ELR (cell line): Measurements from ENCODE around the gene TMEM220.
A peak's percentile ranks its signal among the peaks of the same experiment; 100 is the strongest.
"Not testable (repeated sequence)": the region's sequence is repeated elsewhere in the genome, so short reads cannot be mapped to it uniquely, and the experiment has no call there.

Experiments used
- DNase-seq: peaks from one replicate; pipeline ENCODE4 v3.0.0-alpha.2; 2015; ENCODE audit warnings: low read depth

Gene TMEM220

GRCh38 chr17:10754861-10755591 lies 25.2 kb upstream of the TMEM220 start:
- DNase-seq, result peak; percentile 5

- DNase-seq, result peak; percentile 45
Observed at GRCh38 chr17:10754109-10754508, 24.3 kb upstream of the TMEM220 start.

- DNase-seq, result no peak
Observed at GRCh38 chr17:10752696-10753095, 22.9 kb upstream of the TMEM220 start.

GRCh38 chr17:10751563-10751962 lies 21.7 kb upstream of the TMEM220 start:
- DNase-seq, result no peak

- DNase-seq, result no peak
Observed at GRCh38 chr17:10750210-10750609, 20.4 kb upstream of the TMEM220 start.

GRCh38 chr17:10748531-10749181 lies 18.8 kb upstream of the TMEM220 start:
- DNase-seq, result no peak

DNA sequence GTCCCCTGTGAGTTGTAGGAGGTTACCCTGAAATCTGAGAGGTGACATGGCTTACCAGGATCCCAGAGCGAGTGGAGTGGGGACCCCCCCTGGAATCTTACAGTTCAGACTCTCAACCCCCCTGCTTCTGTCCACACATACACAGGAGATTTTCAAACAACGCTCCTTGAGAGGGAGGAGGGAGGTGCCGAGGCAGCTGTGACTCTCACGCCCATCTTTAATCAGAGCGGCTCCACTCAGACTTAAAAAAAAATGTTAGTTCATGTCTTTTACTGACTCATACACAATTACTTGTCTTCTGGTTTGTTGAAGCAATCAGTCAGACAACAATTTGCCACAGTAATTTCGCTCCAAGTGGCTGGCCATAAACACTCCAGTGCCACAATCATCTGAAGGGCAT lies 15.4 kb upstream of the TMEM220 start:
- no peak for DNase-seq

DNA sequence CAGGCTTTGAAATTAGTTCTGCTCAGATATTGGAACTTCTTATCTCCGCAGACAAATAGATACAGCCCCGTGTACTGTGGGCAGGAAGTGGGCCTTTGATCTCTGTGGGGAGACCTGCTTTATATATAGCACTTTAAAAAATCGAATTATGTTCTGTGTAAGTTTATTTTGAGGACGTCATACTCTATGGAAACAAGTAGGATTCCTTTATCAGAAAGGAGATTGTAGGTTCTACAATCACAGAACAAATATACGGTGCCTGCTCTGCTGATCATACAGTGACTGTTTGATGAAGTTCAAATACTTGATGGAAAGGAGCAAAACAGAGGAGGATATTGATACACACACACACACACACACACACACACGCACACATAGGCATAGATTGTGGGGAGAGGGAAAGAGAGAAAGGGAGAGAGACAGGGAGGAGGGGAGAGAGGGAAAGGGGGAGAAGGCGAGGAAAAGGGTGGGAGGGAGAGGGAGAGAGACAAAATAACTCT lies 14.7 kb upstream of the TMEM220 start:
- no peak for DNase-seq

GRCh38 chr17:10743316-10744009 lies 13.6 kb upstream of the TMEM220 start:
- DNase-seq, result no peak

GRCh38 chr17:10742431-10742830 lies 12.6 kb upstream of the TMEM220 start:
- no peak for DNase-seq

DNA sequence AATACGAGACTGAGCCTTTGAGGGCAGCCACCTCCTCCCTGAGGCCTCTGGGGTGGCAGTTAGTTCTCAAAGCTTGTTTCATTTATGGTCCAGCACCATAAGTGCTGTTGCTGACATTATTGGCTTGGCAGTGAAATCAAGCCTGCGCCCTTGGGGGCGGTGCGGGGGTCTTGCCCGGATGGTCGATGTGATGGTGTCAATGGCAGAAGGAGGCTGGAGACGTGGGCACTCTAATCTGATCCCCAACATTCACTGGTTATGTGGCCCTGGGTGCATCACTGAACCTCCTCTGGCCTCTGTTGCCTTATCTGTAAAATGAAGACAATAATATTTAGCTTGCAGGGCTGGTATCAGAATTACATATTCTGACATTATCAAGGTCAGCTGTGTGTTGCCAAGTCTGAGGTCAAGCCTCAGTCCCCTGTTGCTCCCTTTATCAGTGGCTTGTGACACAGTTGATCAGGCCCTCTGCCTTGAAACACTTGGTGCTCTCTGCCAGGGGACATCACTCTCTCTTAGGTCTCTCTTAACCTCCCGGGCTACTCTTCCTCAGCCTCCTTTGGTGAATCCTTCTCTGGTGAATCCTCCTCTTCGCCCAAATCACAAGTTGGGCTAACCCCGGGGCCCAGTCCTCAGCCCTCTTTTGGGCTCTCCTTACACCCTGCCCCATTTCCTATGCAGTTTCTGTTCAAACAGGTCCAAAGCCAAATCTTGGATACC lies 11.8 kb upstream of the TMEM220 start:
- no peak for DNase-seq

DNA sequence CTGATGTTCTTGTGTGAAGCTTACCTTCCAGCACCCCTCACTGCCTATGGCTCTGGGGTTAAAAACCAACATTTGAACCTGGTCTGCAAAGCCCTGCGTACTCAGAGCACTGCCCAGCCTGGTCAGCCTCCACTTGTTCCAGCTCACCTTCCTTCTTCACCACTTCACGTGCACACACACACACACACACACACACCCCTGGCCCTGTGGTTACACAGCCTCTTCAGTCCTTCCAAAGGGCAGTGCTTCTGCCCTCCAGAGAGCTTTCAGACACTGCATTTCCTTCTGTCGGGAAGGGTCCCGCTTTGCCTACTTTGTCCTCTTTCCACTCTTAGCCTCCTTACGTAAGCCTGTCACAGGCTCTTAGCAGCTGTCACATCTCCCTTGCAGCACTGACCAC lies 9.6 kb upstream of the TMEM220 start:
- no peak for DNase-seq

DNA sequence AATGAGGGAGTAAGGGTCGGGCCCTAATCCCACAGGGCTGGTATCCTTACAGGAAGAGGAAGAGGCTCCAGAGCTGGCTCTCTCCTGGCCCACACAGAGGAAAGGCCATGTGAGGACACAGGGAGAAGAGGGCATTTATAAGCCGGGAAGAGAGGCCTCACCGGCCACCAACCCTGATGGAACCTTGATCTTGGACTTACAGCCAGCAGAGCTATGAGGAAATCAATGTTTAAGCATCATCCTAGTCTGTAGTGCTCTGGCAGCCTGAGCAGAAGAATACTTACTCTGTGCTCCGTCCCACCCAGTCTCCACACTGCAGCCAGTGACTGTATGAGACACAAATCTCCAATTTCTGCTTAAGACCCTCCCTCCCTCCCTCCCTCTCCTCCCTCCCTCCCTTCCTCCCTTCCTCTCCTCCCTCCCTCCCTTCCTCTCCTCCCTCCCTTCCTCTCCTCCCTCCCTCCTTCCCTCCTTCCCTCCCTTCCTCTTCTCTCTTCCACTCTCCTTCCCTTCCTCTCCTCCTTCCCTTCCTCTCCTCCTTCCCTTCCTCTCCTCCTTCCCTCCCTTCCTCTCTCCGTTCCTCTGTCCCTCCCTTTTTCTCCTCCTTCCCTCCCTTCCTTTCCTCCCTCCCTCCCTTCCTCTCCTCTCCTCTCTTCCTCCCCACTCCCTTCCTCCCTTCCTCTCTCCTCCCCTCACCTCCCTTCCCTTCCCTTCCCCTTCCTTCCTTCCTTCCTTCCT lies 8.9 kb upstream of the TMEM220 start:
- no peak for DNase-seq

DNA sequence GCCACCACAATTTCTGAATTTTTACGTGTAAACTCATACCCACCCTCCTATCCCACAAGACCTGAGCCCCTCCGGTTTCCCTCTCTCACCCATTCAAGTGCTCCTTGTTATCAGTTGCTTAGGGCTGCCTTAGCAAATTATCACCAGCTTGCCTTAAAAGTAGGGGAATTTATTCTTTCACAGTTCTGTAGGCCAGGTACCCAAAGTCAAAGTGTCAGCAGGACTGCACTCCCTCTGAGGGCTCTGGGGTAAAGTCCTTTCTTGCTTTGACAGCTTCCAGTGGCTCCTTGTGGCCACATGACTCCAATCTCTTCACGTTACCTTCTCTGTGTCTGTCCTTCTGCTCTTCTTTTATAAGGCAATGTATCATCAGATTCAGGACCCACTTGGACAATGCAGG lies 7.9 kb upstream of the TMEM220 start:
- DNase-seq, result no peak

- DNase-seq, result peak; percentile 66
Observed at GRCh38 chr17:10737168-10737622, 7.4 kb upstream of the TMEM220 start.

- DNase-seq, result no peak
Observed at GRCh38 chr17:10735821-10736220, 6.0 kb upstream of the TMEM220 start.

DNA sequence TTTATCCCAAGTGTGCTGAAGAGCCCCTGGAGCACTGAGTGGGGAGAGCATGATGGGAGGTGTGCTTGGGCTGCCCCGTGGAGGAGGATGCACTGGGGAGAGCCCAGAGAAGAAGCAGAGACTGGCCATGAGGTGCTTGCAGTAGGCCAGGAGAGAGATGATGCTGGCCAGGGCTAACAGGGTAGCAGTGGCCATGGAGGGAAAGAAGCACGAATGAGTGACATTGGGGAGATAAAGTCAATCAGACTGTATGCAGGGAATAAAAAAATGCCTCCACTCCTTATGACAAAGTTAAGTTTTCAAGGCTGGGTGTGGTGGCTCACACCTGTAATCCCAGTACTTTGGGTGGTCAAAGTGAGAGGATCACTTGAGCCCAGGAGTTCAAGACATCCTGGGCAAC lies 5.4 kb upstream of the TMEM220 start:
- no peak for DNase-seq

DNA sequence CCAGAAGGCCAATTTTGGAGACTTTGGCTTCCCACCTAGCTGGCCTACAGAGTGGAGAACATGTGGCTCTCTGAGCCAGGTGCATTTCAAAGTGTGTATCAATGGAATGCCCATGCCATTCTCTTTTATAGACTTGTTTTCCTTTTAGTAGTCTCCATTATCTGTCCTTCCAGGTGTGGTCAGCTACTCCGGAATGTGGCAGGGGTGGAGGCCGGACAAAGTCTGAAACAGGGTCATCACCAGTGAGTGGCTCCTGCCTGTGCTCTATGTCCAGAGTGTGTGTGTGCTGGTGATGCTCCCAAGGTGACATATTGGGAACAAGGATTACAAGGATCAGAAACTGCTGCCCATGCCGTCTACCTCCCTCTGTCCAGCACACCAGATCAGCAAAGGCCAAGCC lies 3.8 kb upstream of the TMEM220 start:
- no peak for DNase-seq

- not testable (repeated sequence) for DNase-seq
Observed at GRCh38 chr17:10732121-10732520, 2.3 kb upstream of the TMEM220 start.

DNA sequence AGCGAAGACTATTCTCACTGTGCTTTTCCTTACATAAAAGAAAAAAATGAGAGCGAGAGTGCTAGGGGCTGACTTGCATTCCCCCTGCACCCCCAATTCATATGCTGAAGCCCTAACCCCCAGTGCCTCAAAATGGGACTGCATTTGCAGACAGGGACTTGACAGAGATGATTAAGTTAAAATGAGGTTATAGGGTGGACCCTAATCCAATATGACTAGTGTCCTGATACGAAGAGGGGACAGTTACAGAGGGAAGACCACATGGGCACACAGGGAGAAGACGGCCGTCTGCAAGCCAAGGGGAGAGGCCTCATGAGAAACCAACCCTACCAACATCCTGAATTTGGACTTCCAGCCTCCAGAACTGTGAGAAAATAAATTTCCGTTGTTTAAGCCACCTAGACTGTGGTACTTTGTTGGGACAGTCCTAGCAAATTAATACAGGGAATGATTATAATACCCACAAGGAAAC lies 1.6 kb upstream of the TMEM220 start:
- DNase-seq, result no peak

DNA sequence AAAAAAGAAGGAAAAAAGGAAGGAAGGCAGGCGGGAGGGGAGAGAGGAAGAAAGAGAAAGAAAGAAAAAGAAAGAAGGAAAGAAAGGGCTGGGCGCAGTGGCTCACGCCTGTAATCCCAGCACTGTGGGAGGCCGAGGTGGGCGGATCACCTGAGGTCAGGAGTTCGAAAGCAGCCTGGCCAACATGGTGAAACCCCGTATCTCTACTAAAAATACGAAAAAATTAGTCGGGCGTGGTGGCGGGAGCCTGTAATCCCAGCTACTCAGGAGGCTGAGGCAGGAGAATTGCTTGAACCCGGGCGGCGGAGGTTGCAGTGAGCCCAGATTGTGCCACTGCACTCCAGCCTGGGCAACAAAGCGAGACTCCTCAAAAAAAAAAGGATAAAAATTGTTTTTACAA lies 424 bp upstream of the TMEM220 start:
- DNase-seq, result not testable (repeated sequence)
